ENCODE data around the gene EED.

DNA sequence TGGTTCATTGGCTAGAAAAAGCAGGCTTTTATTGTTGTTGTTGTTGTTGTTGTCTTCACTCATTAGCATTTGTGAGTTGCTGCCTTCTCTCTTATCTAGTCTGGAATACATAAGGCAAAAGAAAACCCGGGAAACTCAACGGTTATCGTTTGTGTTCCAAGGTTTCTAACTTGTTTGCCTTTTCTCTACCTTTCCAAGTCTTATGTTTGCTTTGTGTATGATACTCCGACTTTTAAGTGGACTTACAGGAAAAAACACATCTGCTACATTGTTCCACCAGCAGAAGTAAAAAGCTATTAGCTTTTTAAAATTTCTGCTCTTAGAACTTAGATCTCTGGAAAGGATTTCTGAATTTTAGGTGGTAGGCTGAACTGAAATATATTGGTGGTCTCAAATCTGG, 30.4 kb downstream of the EED start:
- TF ChIP-seq ZNF274 (IDR thresholded peaks at IDR 0.05; ENCODE audit: borderline replicate concordance, low read depth, low read length) (no peak), POLR2A (conservative IDR thresholded peaks at IDR 0.05) (no peak), CTCF (IDR thresholded peaks at IDR 0.05 in 2 of 3, conservative IDR thresholded peaks at IDR 0.05 in 1 of 3; ENCODE audit: insufficient read depth in 2 of 3, low read depth in 1 of 3, low read length in 3 of 3) (no peak), NFIX (CRISPR knock-in tag; IDR thresholded peaks at IDR 0.05; ENCODE audit: low read depth) (no peak), EP300 (IDR thresholded peaks at IDR 0.05; ENCODE audit: low read length) (no peak), BCL6 (CRISPR knock-in tag; IDR thresholded peaks at IDR 0.05) (no peak), ZNF431 (CRISPR knock-in tag; IDR thresholded peaks at IDR 0.05) (no peak), NFIC (IDR thresholded peaks at IDR 0.05) (no peak), POLR2AphosphoS5 (IDR thresholded peaks at IDR 0.05; ENCODE audit: control insufficient read depth, insufficient read depth, low read depth, low read length) (no peak), ZNF174 (CRISPR knock-in tag; IDR thresholded peaks at IDR 0.05) (no peak), ESRRA (IDR thresholded peaks at IDR 0.05; ENCODE audit: borderline replicate concordance, low read depth) (no peak)
- TF ChIP-seq, protein P1, sequence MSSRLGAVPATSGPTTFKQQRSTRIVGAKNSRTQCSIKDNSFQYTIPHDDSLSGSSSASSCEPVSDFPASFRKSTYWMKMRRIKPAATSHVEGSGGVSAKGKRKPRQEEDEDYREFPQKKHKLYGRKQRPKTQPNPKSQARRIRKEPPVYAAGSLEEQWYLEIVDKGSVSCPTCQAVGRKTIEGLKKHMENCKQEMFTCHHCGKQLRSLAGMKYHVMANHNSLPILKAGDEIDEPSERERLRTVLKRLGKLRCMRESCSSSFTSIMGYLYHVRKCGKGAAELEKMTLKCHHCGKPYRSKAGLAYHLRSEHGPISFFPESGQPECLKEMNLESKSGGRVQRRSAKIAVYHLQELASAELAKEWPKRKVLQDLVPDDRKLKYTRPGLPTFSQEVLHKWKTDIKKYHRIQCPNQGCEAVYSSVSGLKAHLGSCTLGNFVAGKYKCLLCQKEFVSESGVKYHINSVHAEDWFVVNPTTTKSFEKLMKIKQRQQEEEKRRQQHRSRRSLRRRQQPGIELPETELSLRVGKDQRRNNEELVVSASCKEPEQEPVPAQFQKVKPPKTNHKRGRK (tag; IDR thresholded peaks at IDR 0.05) = no peak
- TF ChIP-seq, protein P2, sequence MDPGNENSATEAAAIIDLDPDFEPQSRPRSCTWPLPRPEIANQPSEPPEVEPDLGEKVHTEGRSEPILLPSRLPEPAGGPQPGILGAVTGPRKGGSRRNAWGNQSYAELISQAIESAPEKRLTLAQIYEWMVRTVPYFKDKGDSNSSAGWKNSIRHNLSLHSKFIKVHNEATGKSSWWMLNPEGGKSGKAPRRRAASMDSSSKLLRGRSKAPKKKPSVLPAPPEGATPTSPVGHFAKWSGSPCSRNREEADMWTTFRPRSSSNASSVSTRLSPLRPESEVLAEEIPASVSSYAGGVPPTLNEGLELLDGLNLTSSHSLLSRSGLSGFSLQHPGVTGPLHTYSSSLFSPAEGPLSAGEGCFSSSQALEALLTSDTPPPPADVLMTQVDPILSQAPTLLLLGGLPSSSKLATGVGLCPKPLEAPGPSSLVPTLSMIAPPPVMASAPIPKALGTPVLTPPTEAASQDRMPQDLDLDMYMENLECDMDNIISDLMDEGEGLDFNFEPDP (CRISPR knock-in tag; IDR thresholded peaks at IDR 0.05) = no peak
